IMR-90 (cell line): ENCODE results near the gene ANXA8. TPM values are rescaled to one million over a fixed set of nuclear protein-coding genes. Genes with fewer than 3 reads are reported as not detected.
"Not testable (repeated sequence)": the region's sequence is repeated elsewhere in the genome, so short reads cannot be mapped to it uniquely, and the experiment has no call there.

Experiments used
- ATAC-seq: fragments of 200-7000 bp; cut with Tn5 transposase; 2 replicates; pipeline ENCODE4 v1.9.1; 2020; ENCODE audit warnings: low read depth, mild to moderate bottlenecking, moderate library complexity
- BruUV-seq: library from RNA; stranded (reverse); fragments of 400-500 nt; replicated peaks from 2 replicates; lab custom pipeline; 2021; lab: Mats Ljungman, UMichigan
- CTCF ChIA-PET: fragments of 300-600 bp; formaldehyde crosslinking; extraction: SDS; loops from one replicate; lab custom pipeline; 2021; ENCODE audit warnings: antibody characterized with exemption; lab: Yijun Ruan, JAX
- POLR2A ChIA-PET: fragments of 300-600 bp; sonication (Branson Sonifier 250); formaldehyde crosslinking; loops from one replicate; lab custom pipeline; 2022; ENCODE audit warnings: antibody characterized with exemption; ENCODE audit not compliant: unreplicated experiment; lab: Charles Lee
- DNase-seq: peaks from one replicate; pipeline ENCODE4 v3.0.0; 2013
- H2AFZ ChIP-seq: replicated peaks from 2 replicates; pipeline ENCODE3; 2013; ENCODE audit warnings: low read length, mild to moderate bottlenecking; ENCODE audit not compliant: poor library complexity
- H2AK5ac ChIP-seq: 2 replicates; pipeline ENCODE4 v1.6.1; 2013; ENCODE audit warnings: low read depth, low read length, inconsistent platforms
- H2AK9ac ChIP-seq: replicated peaks from 2 replicates; pipeline ENCODE3; 2013; ENCODE audit warnings: mild to moderate bottlenecking, low read depth, low read length, moderate library complexity; ENCODE audit not compliant: poor library complexity
- H2BK120ac ChIP-seq: 2 replicates; pipeline ENCODE4 v1.6.1; 2013; ENCODE audit warnings: low read depth, low read length, inconsistent platforms
- H2BK15ac ChIP-seq: 3 replicates; pipeline ENCODE4 v1.6.1; 2013; ENCODE audit warnings: low read depth, low read length, inconsistent platforms
- H2BK20ac ChIP-seq: 2 replicates; pipeline ENCODE4 v1.6.1; 2013; ENCODE audit warnings: low read depth, mild to moderate bottlenecking, inconsistent platforms, low read length, moderate library complexity
- H2BK5ac ChIP-seq: 2 replicates; pipeline ENCODE4 v1.6.1; 2013; ENCODE audit warnings: mild to moderate bottlenecking, low read depth, low read length, inconsistent platforms; ENCODE audit not compliant: poor library complexity, severe bottlenecking
- H3K14ac ChIP-seq: replicated peaks from 2 replicates; pipeline ENCODE4 v1.6.1; 2013; ENCODE audit warnings: low read depth, low read length, inconsistent platforms
- H3K18ac ChIP-seq: 2 replicates; pipeline ENCODE4 v1.6.1; 2013; ENCODE audit warnings: low read depth, low read length, control low read depth
- H3K23ac ChIP-seq: 2 replicates; pipeline ENCODE4 v1.6.1; 2013; ENCODE audit warnings: low read depth, low read length, inconsistent platforms
- H3K27ac ChIP-seq: 2 replicates; pipeline ENCODE4 v1.5.1; 2013; ENCODE audit warnings: mild to moderate bottlenecking, control low read depth, low read length; ENCODE audit not compliant: insufficient read depth
- H3K27me3 ChIP-seq: 2 replicates; pipeline ENCODE4 v1.6.1; 2013; ENCODE audit warnings: low read length; ENCODE audit not compliant: control insufficient read depth, insufficient read depth
- H3K36me3 ChIP-seq: 2 replicates; pipeline ENCODE4 v1.6.1; 2013; ENCODE audit warnings: low read length, mixed read lengths; ENCODE audit not compliant: control insufficient read depth, insufficient read depth
- H3K4ac ChIP-seq: 2 replicates; pipeline ENCODE4 v1.6.1; 2013; ENCODE audit warnings: low read depth, low read length, inconsistent platforms
- H3K4me1 ChIP-seq: 2 replicates; pipeline ENCODE4 v1.6.1; 2013; ENCODE audit warnings: low read length, mixed read lengths; ENCODE audit not compliant: control insufficient read depth, insufficient read depth
- H3K4me2 ChIP-seq: 2 replicates; pipeline ENCODE4 v1.6.1; 2013; ENCODE audit warnings: low read depth, mild to moderate bottlenecking, control low read depth, low read length, moderate library complexity
- H3K4me3 ChIP-seq: 2 replicates; pipeline ENCODE4 v1.5.1; 2013; ENCODE audit warnings: low read depth, mild to moderate bottlenecking, control low read depth, low read length, moderate library complexity; ENCODE audit not compliant: insufficient read depth
- H3K56ac ChIP-seq: 2 replicates; pipeline ENCODE4 v1.6.1; 2013; ENCODE audit warnings: low read length, inconsistent platforms; ENCODE audit not compliant: insufficient read depth; ENCODE audit errors: extremely low read depth
- H3K79me1 ChIP-seq, 2 experiments: 2 replicates each; pipeline ENCODE4 v1.6.1; 2013; ENCODE audit warnings: low read length in 2 of 2, inconsistent platforms in 1 of 2, low read depth in 1 of 2
- H3K9ac ChIP-seq: 2 replicates; pipeline ENCODE4 v1.6.1; 2013; ENCODE audit warnings: low read depth, low read length, control low read depth
- H3K9me1 ChIP-seq: 2 replicates; pipeline ENCODE4 v1.6.1; 2013; ENCODE audit warnings: low read length, inconsistent platforms; ENCODE audit not compliant: insufficient read depth
- H3K9me3 ChIP-seq: 2 replicates; pipeline ENCODE4 v1.6.1; 2013; ENCODE audit warnings: low read length; ENCODE audit not compliant: control insufficient read depth, insufficient read depth
- H4K20me1 ChIP-seq: 2 replicates; pipeline ENCODE4 v1.6.1; 2013; ENCODE audit warnings: low read length, inconsistent platforms; ENCODE audit not compliant: insufficient read depth
- H4K5ac ChIP-seq: 2 replicates; pipeline ENCODE4 v1.6.1; 2013; ENCODE audit warnings: mild to moderate bottlenecking, low read depth, low read length, control low read depth
- H4K8ac ChIP-seq, 2 experiments: 2 replicates each; pipeline ENCODE4 v1.6.1; 2013; ENCODE audit warnings: low read depth in 2 of 2, low read length in 2 of 2, control low read depth in 1 of 2, inconsistent platforms in 1 of 2
- H4K91ac ChIP-seq: 2 replicates; pipeline ENCODE4 v1.6.1; 2013; ENCODE audit warnings: low read depth, low read length, inconsistent platforms; ENCODE audit not compliant: insufficient read depth
- WGBS, 2 experiments: methylation state at CpG; one replicate each; pipeline versions ENCODE4 v1.1.5 to v1.1.7; 2013; ENCODE audit warnings: missing lambda C conversion rate in 2 of 2; ENCODE audit not compliant: insufficient read length in 1 of 2; ENCODE audit errors: extremely low coverage in 2 of 2; 5-methylcytosine and 5-hydroxymethylcytosine counted together
- dilution Hi-C: fragments of 300-500 bp; cut with HindIII; formaldehyde crosslinking; loops from one replicate; pipeline ENCODE4 v1.14.3; 2018; ENCODE audit warnings: low sequenced_read_pairs; ENCODE audit not compliant: unreplicated experiment
- in situ Hi-C: fragments of 300-500 bp; cut with MboI; formaldehyde crosslinking; loops from 3 replicates; pipeline ENCODE4 v1.14.3; 2019; ENCODE audit warnings: low sequenced_read_pairs, inconsistent platforms, mixed read lengths
- intact Hi-C: fragments of 100-400 bp; cut with micrococcal nuclease; formaldehyde crosslinking; loops from 2 replicates; pipeline ENCODE4 v1.10.0; 2022
- polyA plus RNA-seq, 3 experiments: library from polyadenylated mRNA; depleted of rRNA; stranded (reverse); fragments of >200 nt; gene quantifications; 2 replicates each; pipeline ENCODE4 v1.2.3, GENCODE V29; 2012; ENCODE audit warnings: low replicate concordance in 1 of 3
- total RNA-seq: library from RNA; depleted of rRNA; stranded (reverse); fragments of >200 nt; gene quantifications from 2 replicates; pipeline ENCODE4 v1.2.3, GENCODE V29; 2012

Gene ANXA8
- total and polyA plus RNA-seq, 2 of the 4 experiments (the other 2 are of a cell fraction) = 0.90 to 1.1 TPM

DNA sequence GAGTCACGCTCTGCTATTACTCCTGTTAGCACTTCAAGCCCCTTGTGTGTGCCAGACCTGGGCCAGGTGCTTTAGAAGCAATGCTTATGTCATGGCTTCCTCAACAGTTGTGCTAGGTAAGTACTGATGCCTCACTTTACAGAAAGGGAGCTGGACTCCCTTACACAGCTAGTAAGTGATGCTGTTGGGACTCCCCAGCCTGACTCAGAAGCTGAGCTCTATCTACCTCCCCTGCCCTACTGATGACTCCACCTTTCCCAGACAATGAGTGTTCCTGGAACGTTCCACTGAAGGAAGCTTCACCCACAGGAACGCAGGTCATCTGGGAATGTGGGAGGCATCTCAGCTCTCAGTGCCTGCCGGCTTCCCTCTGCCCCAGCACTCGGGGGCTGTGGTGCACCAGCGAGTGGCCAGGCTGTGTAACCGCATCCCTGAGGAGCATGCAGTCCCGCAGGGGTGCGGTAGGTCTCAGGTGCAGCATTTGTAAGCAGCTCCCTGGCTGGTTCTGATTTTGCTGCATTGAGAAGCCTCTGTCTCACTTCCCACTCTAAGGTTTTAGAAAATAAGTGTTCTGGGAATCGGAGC, 2.6 kb downstream of the ANXA8 start:
- H3K27me3 ChIP-seq, H3K56ac ChIP-seq, H3K4me2 ChIP-seq, in situ Hi-C loops, POLR2A ChIA-PET, intact Hi-C loops, BruUV-seq, dilution Hi-C loops, H3K27ac ChIP-seq, H2BK20ac ChIP-seq, H4K20me1 ChIP-seq, H3K79me1 ChIP-seq, H3K9ac ChIP-seq, H4K5ac ChIP-seq, H2BK15ac ChIP-seq, H3K36me3 ChIP-seq, H3K4me3 ChIP-seq, H3K4me1 ChIP-seq, H3K23ac ChIP-seq, H4K8ac ChIP-seq, H3K18ac ChIP-seq, H3K14ac ChIP-seq, H2AFZ ChIP-seq, H3K4ac ChIP-seq, H2AK5ac ChIP-seq, H3K9me3 ChIP-seq, H4K91ac ChIP-seq, CTCF ChIA-PET, H2AK9ac ChIP-seq, H3K9me1 ChIP-seq: not testable (repeated sequence)
- DNase-seq (peak; percentile 68), ATAC-seq (peak; percentile 72)
- Histone ChIP-seq H2BK5ac (peak overlapping the region; percentile 58), H2BK120ac (peak overlapping the region; percentile 68; the same call in 1 of the 2 replicates)
- no CpG with 5 or more reads among the region's 10 CpGs for WGBS, 2 experiments

DNA sequence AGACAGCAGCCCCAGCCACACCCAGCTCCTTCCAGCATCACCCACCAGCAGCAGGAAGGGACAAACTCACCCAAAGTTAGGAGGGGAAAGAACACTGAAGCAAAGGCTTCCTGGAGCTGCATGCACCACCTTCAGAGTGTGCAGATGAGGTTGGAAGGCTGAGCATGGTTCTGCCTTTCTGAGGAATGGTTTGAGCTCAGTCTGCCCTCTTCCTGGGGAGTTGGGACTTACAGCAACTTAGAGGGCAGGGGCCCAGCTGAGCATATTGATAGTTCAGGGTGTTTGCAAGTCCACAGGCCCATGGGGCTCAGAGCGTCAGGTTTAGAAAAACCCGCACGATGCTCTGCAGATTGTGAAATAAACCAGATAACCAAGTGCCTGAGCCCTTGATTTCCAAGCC, 3.8 kb downstream of the ANXA8 start:
- H2BK15ac ChIP-seq, H4K8ac ChIP-seq, DNase-seq, H4K91ac ChIP-seq, H3K4me3 ChIP-seq, H4K5ac ChIP-seq, H2AK5ac ChIP-seq, H3K4me2 ChIP-seq, H3K79me1 ChIP-seq, H2BK5ac ChIP-seq, H3K27ac ChIP-seq, H3K23ac ChIP-seq, H2AK9ac ChIP-seq, H4K20me1 ChIP-seq, H3K36me3 ChIP-seq, dilution Hi-C loops, H3K18ac ChIP-seq, H3K9ac ChIP-seq, in situ Hi-C loops, ATAC-seq, H3K4ac ChIP-seq, H3K14ac ChIP-seq, H2BK20ac ChIP-seq, CTCF ChIA-PET, H3K9me1 ChIP-seq, H3K27me3 ChIP-seq, H3K4me1 ChIP-seq, H2BK120ac ChIP-seq, H2AFZ ChIP-seq, POLR2A ChIA-PET, BruUV-seq, intact Hi-C loops, H3K9me3 ChIP-seq, H3K56ac ChIP-seq: not testable (repeated sequence)
- no CpG with 5 or more reads among the region's 3 CpGs for WGBS, 2 experiments
